Liver (tissue), 9 donors: Measurements from ENCODE around the gene TAF1B. TPM values are rescaled to one million over a fixed set of nuclear protein-coding genes. Genes with fewer than 3 reads are reported as not detected.

Experiments used
- DNase-seq: peaks from one replicate; pipeline ENCODE4 v3.0.0-alpha.2; 2017; ENCODE audit warnings: low spot score
- H3K27ac ChIP-seq, 2 donors: one replicate each; pipeline ENCODE4 v1.7.0; 2013; ENCODE audit warnings: inconsistent platforms in 2 of 2, low read length in 2 of 2, control low read depth in 1 of 2, low read depth in 1 of 2, mild to moderate bottlenecking in 1 of 2
- H3K27me3 ChIP-seq, 4 donors: one replicate each; pipeline versions ENCODE4 v1.6.1 to v1.7.0; 2013; ENCODE audit warnings: low read length in 3 of 4, inconsistent platforms in 1 of 4, mild to moderate bottlenecking in 1 of 4, moderate library complexity in 1 of 4; ENCODE audit not compliant: control insufficient read depth in 4 of 4, insufficient read depth in 4 of 4
- H3K36me3 ChIP-seq, 4 donors: one replicate each; pipeline versions ENCODE4 v1.6.1 to v1.7.0; 2013; ENCODE audit warnings: low read length in 3 of 4, mild to moderate bottlenecking in 3 of 4, low read depth in 1 of 4, moderate library complexity in 1 of 4; ENCODE audit not compliant: control insufficient read depth in 4 of 4, insufficient read depth in 3 of 4
- H3K4me1 ChIP-seq, 4 donors: one replicate each; pipeline versions ENCODE4 v1.6.1 to v1.7.0; 2013; ENCODE audit warnings: low read length in 3 of 4, mild to moderate bottlenecking in 3 of 4, moderate library complexity in 1 of 4; ENCODE audit not compliant: control insufficient read depth in 4 of 4, insufficient read depth in 4 of 4
- H3K4me3 ChIP-seq, 3 donors: one replicate each; pipeline versions ENCODE4 v1.6.1 to v1.7.0; 2013; ENCODE audit warnings: low read length in 3 of 3, control low read depth in 1 of 3, low read depth in 1 of 3, mild to moderate bottlenecking in 1 of 3
- H3K9ac ChIP-seq, 2 donors: one replicate each; pipeline ENCODE4 v1.7.0; 2013; ENCODE audit warnings: low read length in 2 of 2, mild to moderate bottlenecking in 2 of 2, moderate library complexity in 2 of 2, control low read depth in 1 of 2, low read depth in 1 of 2
- H3K9me3 ChIP-seq, 4 donors: one replicate each; pipeline versions ENCODE4 v1.6.1 to v1.7.0; 2013; ENCODE audit warnings: low read length in 3 of 4; ENCODE audit not compliant: control insufficient read depth in 4 of 4
- ATF3 ChIP-seq: IDR thresholded peaks from 2 replicates; pipeline ENCODE4 v1.6.1; 2016; ENCODE audit warnings: antibody characterized with exemption
- FOXA1 ChIP-seq: IDR thresholded peaks from 2 replicates; pipeline ENCODE4 v1.6.1; 2016; ENCODE audit warnings: antibody characterized with exemption
- GABPA ChIP-seq, 2 donors: IDR thresholded peaks in 1 of 2; conservative IDR thresholded peaks in 1 of 2; 2 replicates each; pipeline ENCODE4 v1.6.1; 2016; ENCODE audit warnings: antibody characterized with exemption in 2 of 2, mild to moderate bottlenecking in 1 of 2, moderate library complexity in 1 of 2
- HNF4G ChIP-seq: IDR thresholded peaks from 2 replicates; pipeline ENCODE4 v1.6.1; 2016; ENCODE audit warnings: antibody characterized with exemption
- JUND ChIP-seq, 2 donors: IDR thresholded peaks; 2 replicates each; pipeline ENCODE4 v1.6.1; 2016; ENCODE audit warnings: antibody characterized with exemption in 2 of 2
- MAX ChIP-seq: IDR thresholded peaks from 2 replicates; pipeline ENCODE4 v1.6.1; 2016; ENCODE audit warnings: antibody characterized with exemption
- NR2F2 ChIP-seq: IDR thresholded peaks from 2 replicates; pipeline ENCODE4 v1.6.1; 2016; ENCODE audit warnings: antibody characterized with exemption
- RAD21 ChIP-seq, 2 donors: IDR thresholded peaks; 2 replicates each; pipeline ENCODE4 v1.6.1; 2016; ENCODE audit warnings: antibody characterized with exemption in 2 of 2, mild to moderate bottlenecking in 2 of 2
- REST ChIP-seq: IDR thresholded peaks from 2 replicates; pipeline ENCODE4 v1.6.1; 2016; ENCODE audit warnings: antibody characterized with exemption, mild to moderate bottlenecking
- SP1 ChIP-seq: IDR thresholded peaks from 2 replicates; pipeline ENCODE4 v1.6.1; 2018; ENCODE audit warnings: antibody characterized with exemption, mild to moderate bottlenecking
- YY1 ChIP-seq: IDR thresholded peaks from 2 replicates; pipeline ENCODE4 v1.6.1; 2016; ENCODE audit warnings: antibody characterized with exemption, mild to moderate bottlenecking
- ZBTB33 ChIP-seq: IDR thresholded peaks from 2 replicates; pipeline ENCODE4 v1.6.1; 2016; ENCODE audit warnings: antibody characterized with exemption
- WGBS: extraction: QIAGEN DNeasy Blood & Tissue Kit; methylation state at CpG from one replicate; pipeline ENCODE4 v1.1.7; 2013; 5-methylcytosine and 5-hydroxymethylcytosine counted together
- polyA plus RNA-seq, 2 donors: library from polyadenylated mRNA; stranded (reverse) in 1 of 2; unstranded in 1 of 2; fragments of 200-250 nt in 1 of 2; fragments of >200 nt in 1 of 2; fragmentation: Nextera tagmentation in 1 of 2; extraction: Ambion mirVana in 1 of 2; gene quantifications; one replicate each; pipeline versions ENCODE4 v1.2.1 to v1.2.3, GENCODE V29; 2013 to 2015
- total RNA-seq, 2 donors: library from RNA; depleted of rRNA; stranded (reverse); fragments of >200 nt; gene quantifications; one replicate each; pipeline ENCODE4 v1.2.3, GENCODE V29; 2014
- donor health status: healthy.
- donor health status: healthy.
- donor health status: healthy.
- donor health status: healthy.
- donor health status: healthy.

TAF1B gene
- total and polyA plus RNA-seq, 4 donors = 3.1 to 17.2 (median 5.6) TPM

- Histone ChIP-seq H3K9ac (no peak overlapping the region), H3K9me3 (no peaks in the 10 kb centered on the region), H3K4me3 (no peak overlapping the region), H3K36me3 (no peaks in the 10 kb centered on the region), H3K27me3 (no peaks in the 10 kb centered on the region), H3K27ac (no peak overlapping the region), H3K4me1 (peaks cover 0 to 18% (median 9%) of the 10 kb centered on the region in 4 donors)
- no peak for DNase-seq
- TF ChIP-seq SP1 (no peak), ZBTB33 (no peak), HNF4G (no peak), NR2F2 (no peak), JUND (IDR thresholded peaks at IDR 0.05) (no peak), RAD21 (IDR thresholded peaks at IDR 0.05) (no peak), GABPA (IDR thresholded peaks at IDR 0.05 in 1 of 2, conservative IDR thresholded peaks at IDR 0.05 in 1 of 2) (no peak), YY1 (no peak), FOXA1 (no peak), REST (no peak), ATF3 (no peak)
- WGBS = 89% methylated on average over 23 of the region's 23 CpGs
Observed at GRCh38 chr2:9949239-9949991, 106.1 kb downstream of the TAF1B start.

- H3K9ac ChIP-seq = no peak overlapping the region
- no peaks in the 10 kb centered on the region for H3K27me3 ChIP-seq
- no peak for DNase-seq
- H3K36me3 ChIP-seq = no peaks in the 10 kb centered on the region
- H3K27ac ChIP-seq = no peak overlapping the region
- H3K4me1 ChIP-seq = peaks cover 0 to 18% (median 9%) of the 10 kb centered on the region in 4 donors
- no peak overlapping the region for H3K4me3 ChIP-seq
- TF ChIP-seq ATF3 (no peak), MAX (no peak), NR2F2 (no peak), HNF4G (no peak)
- 94% methylated on average over 14 of the region's 14 CpGs for WGBS
- no peaks in the 10 kb centered on the region for H3K9me3 ChIP-seq
Observed at GRCh38 chr2:9949992-9950520, 106.8 kb downstream of the TAF1B start.
